Activated naive CD4-positive, alpha-beta T cell treated with anti-CD3 and anti-CD28 coated beads, Interleukin-2, amount 50 U/mL, for 16 hours (primary cell): ENCODE results near the gene HEXIM1.
A peak's percentile ranks its signal among the peaks of the same experiment; 100 is the strongest.

Experiments
- DNase-seq: peaks from one replicate; pipeline ENCODE4 v3.0.0-alpha.2; 2020

HEXIM1 gene

DNA sequence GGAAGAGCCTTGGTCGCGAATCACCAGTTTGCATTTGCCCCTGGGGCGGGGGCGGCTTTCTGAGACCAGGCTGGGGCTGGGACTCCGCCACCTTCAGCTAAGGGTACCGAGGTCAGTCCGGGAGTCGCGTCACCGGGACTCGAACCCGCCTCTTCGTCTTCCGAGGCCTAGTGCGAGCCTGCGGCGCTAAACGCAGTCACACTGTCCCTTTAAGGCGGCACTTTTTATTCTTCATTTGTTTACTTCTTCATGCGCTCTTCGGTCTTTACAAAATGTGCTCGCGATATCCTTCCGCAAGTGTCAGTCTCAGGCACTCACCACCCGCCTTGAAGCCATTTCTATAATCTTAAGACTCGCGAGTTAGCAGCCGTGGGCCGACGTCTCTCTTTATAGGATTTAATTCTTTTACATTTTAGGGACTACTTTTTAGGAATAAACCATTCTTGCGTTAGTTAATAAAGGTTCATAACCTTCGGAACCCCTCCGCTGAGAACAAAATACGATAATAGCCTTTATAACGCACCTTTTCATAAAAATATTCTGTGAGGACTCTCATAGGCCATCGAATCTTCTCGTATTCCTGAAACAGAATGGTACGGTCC, 593 bp upstream of the HEXIM1 start:
- DNase-seq = peak; percentile 83

DNA sequence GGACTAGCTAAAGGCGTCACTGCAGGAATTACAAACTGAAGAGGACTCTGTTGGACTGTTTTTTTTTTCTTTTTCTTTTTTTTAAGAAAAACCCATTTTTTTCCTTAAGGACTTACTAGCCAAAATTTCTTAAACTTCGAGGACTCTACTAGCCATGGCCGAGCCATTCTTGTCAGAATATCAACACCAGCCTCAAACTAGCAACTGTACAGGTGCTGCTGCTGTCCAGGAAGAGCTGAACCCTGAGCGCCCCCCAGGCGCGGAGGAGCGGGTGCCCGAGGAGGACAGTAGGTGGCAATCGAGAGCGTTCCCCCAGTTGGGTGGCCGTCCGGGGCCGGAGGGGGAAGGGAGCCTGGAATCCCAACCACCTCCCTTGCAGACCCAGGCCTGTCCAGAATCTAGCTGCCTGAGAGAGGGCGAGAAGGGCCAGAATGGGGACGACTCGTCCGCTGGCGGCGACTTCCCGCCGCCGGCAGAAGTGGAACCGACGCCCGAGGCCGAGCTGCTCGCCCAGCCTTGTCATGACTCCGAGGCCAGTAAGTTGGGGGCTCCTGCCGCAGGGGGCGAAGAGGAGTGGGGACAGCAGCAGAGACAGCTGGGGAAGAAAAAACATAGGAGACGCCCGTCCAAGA, 878 bp downstream of the HEXIM1 start:
- DNase-seq = peak; percentile 76

DNA sequence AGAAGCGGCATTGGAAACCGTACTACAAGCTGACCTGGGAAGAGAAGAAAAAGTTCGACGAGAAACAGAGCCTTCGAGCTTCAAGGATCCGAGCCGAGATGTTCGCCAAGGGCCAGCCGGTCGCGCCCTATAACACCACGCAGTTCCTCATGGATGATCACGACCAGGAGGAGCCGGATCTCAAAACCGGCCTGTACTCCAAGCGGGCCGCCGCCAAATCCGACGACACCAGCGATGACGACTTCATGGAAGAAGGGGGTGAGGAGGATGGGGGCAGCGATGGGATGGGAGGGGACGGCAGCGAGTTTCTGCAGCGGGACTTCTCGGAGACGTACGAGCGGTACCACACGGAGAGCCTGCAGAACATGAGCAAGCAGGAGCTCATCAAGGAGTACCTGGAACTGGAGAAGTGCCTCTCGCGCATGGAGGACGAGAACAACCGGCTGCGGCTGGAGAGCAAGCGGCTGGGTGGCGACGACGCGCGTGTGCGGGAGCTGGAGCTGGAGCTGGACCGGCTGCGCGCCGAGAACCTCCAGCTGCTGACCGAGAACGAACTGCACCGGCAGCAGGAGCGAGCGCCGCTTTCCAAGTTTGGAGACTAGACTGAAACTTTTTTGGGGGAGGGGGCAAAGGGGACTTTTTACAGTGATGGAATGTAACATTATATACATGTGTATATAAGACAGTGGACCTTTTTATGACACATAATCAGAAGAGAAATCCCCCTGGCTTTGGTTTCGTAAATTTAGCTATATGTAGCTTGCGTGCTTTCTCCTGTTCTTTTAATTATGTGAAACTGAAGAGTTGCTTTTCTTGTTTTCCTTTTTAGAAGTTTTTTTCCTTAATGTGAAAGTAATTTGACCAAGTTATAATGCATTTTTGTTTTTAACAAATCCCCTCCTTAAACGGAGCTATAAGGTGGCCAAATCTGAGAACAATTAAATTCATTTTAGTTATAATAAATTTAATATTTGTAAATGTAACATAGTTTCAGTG, 1.7 kb downstream of the HEXIM1 start:
- peak; percentile 57 for DNase-seq

DNA sequence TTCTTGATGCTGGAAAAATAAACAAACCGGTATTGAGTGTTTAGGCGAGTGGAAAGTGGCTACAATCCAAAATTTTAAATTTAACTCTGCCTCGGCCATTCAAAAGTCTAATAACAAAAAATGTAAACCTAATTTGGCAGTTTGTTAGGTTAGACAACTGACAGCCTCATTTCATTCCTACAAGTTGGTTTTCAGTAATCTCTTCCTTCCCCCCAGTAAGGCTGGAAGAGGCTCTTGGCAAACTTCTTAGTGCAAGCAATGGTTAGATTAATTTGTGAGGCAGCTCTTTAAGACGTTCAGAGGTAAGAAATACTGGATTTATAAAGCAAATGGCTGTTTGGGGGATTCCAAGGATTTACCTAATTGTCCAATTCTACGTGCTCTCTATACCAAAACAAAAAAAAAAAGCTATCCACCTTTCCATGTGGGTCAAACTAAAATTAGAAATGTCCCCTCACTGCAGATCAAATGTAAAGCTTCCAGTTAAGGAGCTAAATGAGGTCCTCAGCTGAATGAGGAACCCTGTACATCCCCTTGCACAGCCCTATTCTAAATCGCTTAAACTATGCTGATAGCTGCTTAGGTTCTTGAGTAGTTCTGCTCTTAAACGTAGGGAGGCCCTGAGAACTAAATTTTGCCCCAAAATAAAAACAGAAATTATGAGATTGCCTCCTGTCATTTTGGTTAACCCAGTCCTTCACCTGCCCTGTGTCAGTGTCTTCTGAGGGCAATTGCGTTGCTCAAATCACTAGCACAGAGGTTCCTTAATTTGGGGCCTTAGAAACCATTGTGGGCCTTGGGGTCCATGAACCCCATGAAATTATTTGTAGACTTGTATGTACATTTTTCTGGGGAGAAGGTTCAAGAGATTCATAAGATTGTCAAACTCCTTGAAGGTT, 2.9 kb downstream of the HEXIM1 start:
- DNase-seq = no peak

DNA sequence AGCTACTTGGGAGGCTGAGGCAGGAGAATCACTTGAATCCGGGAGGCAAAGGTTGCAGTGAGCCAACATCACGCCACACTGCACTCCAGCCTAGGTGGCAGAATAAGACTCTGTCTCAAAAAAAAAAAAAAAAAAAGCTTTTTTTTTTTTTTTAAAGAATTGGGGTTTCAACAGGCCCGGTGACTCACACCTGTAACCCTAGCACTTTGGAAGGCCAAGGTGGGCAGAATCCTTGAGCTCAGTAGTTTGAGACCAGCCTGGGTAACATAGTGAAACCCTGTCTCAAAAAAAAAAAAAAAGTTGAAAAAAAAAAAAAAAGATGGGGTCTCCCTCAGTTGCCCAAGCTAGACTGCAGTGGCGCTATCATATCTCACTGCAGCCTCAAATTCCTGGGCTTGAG, 6.8 kb downstream of the HEXIM1 start:
- no peak for DNase-seq

DNA sequence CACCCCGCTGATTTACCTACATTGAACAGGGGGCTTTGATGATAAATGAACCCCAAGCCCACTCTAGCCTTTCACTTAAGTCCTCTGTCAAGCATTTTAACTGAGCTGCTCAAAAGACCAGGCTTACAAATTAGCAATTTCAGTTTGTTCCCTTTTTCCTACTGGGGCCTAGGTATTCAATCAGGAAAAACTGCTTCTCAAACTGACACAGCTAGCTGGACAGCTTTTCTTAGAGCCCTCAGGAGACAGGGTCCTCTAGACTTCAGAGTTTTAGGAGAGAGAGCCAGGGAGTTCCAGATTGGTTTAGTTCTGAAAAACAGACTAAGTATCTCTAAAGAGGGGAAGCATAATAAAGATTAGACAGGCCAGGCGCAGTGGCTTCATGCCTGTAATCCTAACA, 7.2 kb downstream of the HEXIM1 start:
- no peak for DNase-seq

DNA sequence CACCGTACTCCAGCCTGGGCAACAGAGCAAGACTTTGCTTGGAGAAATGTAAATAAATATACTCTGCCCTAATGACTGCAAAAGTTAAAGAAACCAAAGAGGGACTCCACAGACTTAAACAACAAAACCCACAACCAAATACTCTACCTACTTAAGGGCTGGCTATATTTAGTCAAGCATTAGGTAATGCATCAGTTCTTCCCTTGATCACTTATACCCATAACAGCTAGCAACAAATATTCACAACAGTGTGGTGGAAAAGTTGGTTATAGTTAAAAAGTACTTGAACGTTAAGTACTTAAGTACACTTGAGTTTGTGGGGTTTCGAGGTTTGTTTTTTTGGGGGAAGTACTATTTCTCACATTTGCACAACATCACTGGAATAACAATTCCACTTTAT, 8.0 kb downstream of the HEXIM1 start:
- DNase-seq = no peak

DNA sequence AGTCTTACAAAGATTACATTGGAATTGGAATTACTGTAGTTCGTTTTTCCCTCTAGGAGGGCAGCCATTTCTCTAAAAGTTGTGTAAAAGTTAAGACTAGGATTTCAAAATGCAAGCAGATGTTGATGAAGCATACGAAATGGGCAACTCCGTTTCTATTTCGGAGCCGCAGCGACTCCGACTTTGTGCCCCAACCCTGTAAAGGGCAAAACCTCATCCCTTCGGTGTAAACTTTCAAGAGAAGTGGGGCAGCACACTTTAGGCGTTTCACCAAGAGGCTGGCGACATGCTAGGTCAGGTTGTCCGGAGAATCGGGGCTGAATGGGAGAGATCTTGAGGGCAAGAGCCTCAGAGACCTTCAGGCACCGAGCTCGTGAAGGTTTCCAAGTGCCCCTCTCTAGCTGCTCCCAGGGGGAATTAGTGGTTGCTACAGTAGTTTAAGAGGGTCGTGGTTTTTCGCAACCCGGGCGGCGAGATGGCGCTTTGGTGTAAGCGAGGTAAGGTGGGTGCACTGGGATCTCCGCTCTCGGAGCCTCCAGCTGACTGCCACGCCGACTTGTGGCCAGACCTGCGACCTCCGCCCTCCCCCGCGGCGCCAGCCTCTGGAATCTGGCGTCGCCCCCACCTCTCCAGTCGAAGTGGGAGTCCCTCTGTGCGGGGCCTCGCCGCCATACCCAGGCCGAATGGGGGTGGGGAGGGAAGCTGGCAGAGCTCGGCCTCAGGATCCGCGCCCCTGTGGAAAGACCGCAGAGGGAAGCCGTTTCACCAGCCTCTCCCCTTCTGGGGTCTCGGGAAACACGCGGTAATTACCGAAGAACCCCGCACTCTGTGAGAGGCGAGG, 12.4 kb downstream of the HEXIM1 start:
- peak; percentile 67 for DNase-seq

DNA sequence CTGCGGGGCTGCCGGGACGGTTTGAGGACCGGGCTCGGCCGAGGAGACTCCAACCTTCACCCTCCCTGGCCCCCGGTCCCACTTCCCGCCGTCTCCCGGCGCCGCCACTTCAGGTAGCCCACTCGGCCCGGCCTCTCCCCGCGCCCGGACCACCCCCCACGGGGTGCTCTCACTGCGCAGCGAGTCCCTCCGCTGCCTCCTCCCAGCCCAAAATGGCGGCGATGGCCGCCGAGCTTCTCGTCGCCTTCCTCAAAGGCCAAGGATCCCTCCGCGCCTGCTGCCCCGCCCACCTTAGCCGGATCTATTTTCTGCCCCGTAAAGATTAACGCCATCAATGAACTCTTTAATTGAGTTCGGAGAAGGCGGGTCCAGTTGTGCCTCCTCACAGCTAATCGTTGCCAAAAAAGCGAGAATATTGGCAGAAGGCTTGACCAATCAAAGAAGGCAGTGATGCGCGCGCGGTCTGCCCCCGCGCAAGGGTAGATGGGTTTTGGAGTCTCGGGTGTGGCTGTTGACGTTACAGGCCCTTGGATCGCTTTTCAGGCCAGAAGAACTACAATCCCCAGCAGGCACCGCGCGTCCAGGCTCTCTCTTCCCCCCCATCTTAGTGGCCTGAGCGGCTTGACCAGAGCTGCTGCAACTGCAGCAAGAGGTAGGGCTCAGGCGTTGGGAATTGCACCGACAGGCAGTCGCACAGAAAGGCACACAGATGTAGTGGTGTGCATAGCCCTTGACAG, 13.2 kb downstream of the HEXIM1 start, which contains the start of gene HEXIM2:
Gene HEXIM2 (plus strand): TSS at position 588 of the 737 bp plus-strand sequence. CDS start 919 bp downstream, outside the sequence.
- peak; percentile 97 for DNase-seq

DNA sequence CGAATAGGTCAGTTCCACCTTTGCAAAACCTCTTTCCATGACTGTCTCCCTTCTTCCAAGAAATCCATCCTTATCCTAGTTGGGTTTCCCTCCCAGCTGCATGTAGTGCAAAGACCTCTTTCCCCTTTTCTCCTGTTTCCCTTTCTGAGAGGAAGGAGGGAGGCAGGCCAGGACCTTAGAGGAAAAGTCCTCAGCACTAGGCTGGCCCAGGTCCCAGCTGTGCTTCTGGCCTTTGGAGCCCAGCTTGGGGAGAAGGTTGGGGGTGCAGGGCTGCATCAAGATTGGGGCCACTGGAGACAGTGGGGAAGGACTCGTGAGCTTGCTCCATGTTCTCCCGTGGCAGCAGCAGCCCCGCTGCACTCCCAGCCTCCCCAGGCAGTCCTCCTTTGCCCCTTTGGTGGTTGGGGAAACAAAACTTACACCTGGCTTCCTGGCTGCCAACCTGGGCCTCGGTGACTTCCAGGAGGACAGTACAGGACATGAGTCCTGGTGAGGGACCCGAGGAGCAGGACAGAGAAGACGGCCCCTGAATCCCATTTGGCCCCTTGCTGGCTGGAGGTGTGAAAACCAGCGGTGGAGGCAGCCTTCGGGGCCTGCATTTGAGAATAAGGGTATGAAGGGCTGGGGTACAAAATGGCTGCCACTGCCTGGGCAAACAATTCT, 13.9 kb downstream of the HEXIM1 start:
- no peak for DNase-seq

DNA sequence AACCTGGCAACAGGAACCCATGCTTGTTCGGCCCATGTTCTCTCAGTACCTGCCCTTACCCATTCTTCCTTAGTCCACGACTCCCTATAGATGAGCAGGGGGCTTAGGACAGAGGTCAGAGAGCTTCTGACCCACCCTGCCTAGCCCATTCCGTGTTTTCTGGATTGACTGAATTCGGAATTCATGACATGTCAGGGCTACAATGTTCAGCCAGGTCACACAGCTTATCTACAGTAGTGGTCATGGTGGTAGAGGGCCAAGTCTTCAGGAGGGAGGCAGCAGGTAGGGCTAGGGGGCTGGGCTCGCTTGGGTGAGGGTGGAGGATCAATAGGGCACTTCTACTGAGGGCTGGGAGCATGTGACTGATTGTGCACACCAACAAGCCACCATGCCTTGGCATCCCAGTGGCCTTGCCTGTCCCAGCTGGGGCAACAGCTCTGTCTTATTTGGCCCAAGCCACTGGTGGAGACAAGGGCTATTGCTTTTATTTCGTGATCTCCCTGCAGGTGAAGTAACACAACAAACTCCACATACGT, 16.5 kb downstream of the HEXIM1 start:
- DNase-seq = no peak

DNA sequence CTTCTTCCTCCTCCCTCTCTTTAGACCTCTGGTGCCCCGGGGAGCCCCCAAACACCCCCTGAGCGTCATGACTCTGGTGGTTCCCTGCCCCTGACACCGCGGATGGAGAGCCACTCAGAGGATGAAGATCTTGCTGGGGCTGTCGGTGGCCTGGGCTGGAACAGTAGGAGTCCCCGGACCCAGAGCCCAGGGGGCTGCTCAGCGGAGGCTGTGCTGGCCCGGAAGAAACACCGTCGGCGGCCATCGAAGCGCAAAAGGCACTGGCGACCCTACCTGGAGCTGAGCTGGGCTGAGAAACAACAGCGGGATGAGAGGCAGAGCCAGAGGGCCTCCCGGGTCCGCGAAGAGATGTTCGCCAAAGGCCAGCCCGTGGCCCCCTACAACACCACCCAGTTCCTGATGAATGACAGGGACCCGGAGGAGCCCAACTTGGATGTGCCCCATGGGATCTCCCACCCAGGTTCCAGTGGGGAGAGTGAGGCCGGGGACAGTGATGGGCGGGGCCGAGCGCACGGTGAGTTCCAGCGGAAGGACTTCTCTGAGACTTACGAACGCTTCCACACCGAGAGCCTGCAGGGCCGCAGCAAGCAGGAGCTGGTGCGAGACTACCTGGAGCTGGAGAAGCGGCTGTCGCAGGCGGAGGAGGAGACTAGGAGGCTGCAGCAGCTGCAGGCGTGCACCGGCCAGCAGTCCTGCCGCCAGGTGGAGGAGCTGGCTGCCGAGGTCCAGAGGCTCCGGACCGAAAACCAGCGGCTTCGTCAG, 20.9 kb downstream of the HEXIM1 start:
- no peak for DNase-seq

DNA sequence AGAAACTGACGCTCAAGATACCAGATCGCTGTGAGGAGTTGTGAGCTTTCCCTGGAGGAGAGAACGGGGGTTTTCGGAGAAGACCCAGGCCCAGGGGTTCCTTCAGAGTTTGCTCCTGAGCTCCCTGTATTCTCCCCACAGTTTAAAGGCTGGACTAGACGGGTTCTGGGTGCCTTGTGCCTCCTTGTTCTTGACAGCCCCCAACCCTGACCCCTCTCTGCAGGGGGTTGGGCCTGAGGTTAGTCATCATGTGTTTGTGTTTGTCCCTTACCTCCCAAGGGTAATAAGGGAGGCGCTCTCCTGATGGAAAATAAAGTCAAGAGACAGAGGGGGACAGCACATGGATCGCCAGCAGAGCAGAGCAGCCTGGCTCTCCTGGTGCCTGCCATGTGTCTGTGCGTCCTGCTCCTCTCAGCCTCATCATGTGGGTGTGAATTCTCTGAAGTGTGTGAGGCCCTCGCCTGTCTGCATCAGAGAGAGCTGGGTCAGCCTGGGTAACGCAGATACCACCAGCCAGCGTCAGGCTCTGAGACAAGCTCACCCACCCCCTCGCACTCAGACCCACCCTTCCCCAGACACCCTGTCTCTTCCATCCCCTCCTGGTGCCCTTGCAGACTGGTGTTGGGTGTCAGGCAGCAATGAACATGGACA, 22.1 kb downstream of the HEXIM1 start:
- no peak for DNase-seq

DNA sequence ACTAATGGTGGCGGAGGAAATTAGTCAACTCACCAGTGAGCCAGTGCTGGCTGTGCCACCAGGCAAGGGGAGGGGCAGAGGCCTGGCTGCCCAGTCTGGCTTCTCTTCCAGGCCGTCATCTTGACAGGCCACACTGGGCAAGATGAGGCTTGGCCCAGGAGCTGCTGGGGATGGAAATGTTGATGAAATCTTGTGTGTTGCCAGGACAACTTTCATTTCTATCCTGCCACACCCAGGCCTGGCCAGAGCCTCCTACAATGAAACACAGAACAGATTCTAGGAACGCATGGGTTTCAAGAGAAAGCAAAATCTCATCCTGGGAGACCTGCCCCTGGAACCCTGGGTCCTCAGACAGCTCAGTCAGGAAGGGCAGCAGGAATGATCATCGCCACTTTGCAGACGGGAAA, 22.7 kb downstream of the HEXIM1 start:
- DNase-seq = no peak

DNA sequence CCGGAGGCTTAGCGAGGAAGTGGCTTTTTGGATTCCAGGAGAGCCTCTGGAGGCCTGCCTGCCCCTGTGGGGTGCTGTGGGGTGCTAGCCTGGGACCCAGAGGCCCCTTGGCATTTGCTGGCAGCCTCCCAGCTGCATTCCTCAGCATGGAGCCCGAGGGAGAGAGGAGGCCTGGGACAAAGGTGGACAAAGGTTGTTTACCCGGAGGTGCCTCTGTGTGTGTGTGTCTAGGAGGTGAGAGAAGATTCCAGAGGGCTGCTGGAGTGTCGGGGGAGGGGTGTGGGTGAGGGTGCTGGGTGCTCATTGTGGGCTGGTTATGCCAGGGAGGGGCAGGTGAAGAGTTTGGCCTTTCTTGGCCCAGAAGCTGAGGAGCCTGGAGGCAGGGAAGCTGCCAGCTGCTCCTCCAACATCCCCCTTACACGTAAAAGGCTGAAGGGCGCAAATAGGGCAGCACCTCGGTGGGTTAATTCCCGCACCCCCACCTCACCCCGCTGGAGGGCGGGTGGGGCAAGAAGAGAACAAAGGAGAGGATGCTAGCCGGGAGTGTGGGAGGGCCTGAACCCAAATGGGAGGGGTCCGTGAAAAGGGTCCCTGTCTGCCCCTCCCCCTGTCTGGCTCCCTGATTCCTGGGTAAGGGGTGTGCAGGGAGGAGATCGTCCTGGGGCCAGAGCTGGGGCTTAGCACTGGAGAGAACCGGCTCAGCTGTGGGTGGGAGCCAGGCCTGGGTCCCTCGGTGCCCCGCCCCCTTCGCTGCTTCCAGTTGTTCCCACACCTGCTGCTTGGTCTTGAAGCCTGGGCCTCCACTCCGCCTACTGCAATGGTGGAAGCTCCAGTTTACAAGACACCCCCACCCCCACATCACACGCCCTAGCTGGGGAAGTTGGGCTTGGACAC, 23.3 kb downstream of the HEXIM1 start:
- DNase-seq = no peak

DNA sequence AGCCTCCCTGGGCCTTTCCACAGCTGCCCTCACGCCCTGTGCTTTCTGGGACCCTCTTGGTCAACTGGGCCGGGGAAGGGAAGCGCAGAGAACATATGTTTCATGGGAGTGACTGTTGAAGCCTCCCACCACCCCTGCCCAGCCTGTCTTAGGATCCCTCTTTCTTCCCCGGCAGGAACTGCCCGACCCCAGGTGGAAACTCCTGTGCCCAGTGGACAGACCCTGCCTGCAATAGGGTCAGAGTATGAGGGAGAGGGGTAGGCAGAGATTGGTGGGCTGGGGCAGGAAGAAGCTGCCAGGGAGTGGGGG, 23.9 kb downstream of the HEXIM1 start:
- DNase-seq = no peak

DNA sequence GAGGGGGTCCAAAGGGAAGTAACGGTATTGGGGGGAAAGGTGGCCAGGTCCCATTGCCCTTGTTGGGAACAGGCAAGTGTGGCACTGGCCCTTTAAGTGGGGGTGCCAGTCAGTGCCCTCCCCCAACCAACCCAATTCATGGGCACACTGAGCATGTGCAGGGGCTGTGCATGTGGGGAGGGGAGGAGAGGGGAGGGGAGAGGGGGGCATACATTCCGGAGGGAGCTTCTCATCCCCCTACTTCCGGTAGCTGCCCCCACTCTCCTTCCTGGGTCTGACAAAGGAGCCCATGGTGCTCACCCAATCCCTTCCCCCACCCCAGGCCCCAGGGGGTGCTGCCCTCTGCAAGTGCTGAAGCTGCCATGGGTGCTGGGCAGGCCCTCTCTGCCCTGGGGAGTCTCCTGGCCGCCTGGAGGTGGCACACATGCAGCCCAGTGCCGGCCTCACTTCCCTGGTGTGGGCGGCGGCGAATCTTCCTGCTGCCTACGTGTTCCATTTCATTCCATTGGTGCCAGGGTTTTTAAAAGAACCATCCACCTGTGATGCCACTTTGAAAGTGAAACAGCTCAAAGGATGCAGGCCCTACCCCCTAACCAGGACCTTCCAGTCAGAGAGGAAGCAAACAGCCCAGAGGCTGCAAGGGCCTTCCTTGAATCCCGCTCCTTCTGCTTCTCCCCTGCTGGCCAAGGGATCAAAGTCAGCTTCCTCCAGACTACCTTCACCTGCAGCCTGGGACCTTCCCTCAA, 24.4 kb downstream of the HEXIM1 start:
- peak; percentile 60 for DNase-seq
